Activated CD8-positive, alpha-beta memory T cell treated with anti-CD3 and anti-CD28 coated beads, Interleukin-2, amount 50 U/mL, for 24 hours (primary cell): ENCODE results near the gene DENND2A.
"Not testable (repeated sequence)": the region's sequence is repeated elsewhere in the genome, so short reads cannot be mapped to it uniquely, and the experiment has no call there.

ENCODE experiments used
- DNase-seq: peaks from one replicate; pipeline ENCODE4 v3.0.0-alpha.2; 2020; ENCODE audit errors: extremely low read depth

DENND2A gene

GRCh38 chr7:140674356-140674800, 33.8 kb upstream of the DENND2A start:
- no peak for DNase-seq

GRCh38 chr7:140673774-140674155, 33.2 kb upstream of the DENND2A start:
- DNase-seq: no peak

- no peak for DNase-seq
Observed at GRCh38 chr7:140673063-140673773, 32.6 kb upstream of the DENND2A start.

- no peak for DNase-seq
Observed at GRCh38 chr7:140672382-140673062, 31.9 kb upstream of the DENND2A start, which contains the start of gene ADCK2. Gene ADCK2 (plus strand): TSS chr7:140672945. CDS start chr7:140673331, 386 bp downstream.

GRCh38 chr7:140671966-140672365, 31.4 kb upstream of the DENND2A start:
- no peak for DNase-seq

GRCh38 chr7:140670343-140670935, 29.8 kb upstream of the DENND2A start:
- DNase-seq: no peak

- not testable (repeated sequence) for DNase-seq
Observed at GRCh38 chr7:140669862-140670261, 29.2 kb upstream of the DENND2A start.

- no peak for DNase-seq
Observed at GRCh38 chr7:140669352-140669751, 28.7 kb upstream of the DENND2A start.

GRCh38 chr7:140668641-140669040, 28.0 kb upstream of the DENND2A start:
- no peak for DNase-seq

- DNase-seq: no peak
Observed at GRCh38 chr7:140667476-140667875, 26.9 kb upstream of the DENND2A start.

- not testable (repeated sequence) for DNase-seq
Observed at GRCh38 chr7:140662938-140663337, 22.3 kb upstream of the DENND2A start.

- no peak for DNase-seq
Observed at GRCh38 chr7:140661124-140661523, 20.5 kb upstream of the DENND2A start.

- DNase-seq: no peak
Observed at GRCh38 chr7:140659856-140660255, 19.2 kb upstream of the DENND2A start.

- DNase-seq: no peak
Observed at GRCh38 chr7:140657891-140658290, 17.3 kb upstream of the DENND2A start.

- no peak for DNase-seq
Observed at GRCh38 chr7:140656548-140657515, 16.2 kb upstream of the DENND2A start.

GRCh38 chr7:140655511-140656408, 15.1 kb upstream of the DENND2A start:
- no peak for DNase-seq

GRCh38 chr7:140654661-140655060, 14.0 kb upstream of the DENND2A start:
- no peak for DNase-seq

- DNase-seq: no peak
Observed at GRCh38 chr7:140654109-140654387, 13.4 kb upstream of the DENND2A start.

GRCh38 chr7:140653319-140654108, 12.9 kb upstream of the DENND2A start:
- DNase-seq: no peak

- DNase-seq: no peak
Observed at GRCh38 chr7:140650367-140650766, 9.8 kb upstream of the DENND2A start.
